ENCODE results near the gene ANKRD31. TPM values are rescaled to one million over a fixed set of nuclear protein-coding genes. Genes with fewer than 3 reads are reported as not detected.

Gene ANKRD31
- polyA plus RNA-seq, 1 experiment = 0.02 TPM

DNA sequence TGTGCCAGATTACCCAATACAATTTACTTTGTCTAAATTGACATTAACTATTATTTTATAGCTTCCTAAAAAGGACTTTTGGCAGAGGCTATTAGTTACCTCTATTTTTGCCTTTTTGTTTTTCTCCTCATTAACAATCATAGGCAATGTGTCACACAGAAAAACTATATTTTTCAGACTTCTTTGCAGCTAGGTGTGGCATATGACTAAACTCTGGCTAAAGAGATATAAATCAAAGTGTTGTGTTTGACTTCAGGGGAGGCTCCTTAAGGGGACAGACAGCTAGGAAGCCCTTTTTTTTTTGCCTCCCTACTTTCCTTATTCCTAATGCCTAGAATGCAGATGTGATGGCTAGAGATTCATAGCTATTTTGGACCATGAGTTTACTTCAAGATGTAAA is 164.6 kb downstream of the ANKRD31 start:
- CTCF ChIA-PET = interaction anchor here (0.8 to 1.1 kb wide), 2 partner anchors 20 to 165 kb away, joined by 3 to 5 read pairs; no protein-coding TSS in a partner anchor
- Histone ChIP-seq H3K36me3 (ENCODE audit: control insufficient read depth, insufficient read depth, low read length) (no peaks in the 10 kb centered on the region), H3K27me3 (ENCODE audit: control insufficient read depth, insufficient read depth, low read length) (no peaks in the 10 kb centered on the region), H3K4me3 (ENCODE audit: low read depth, low read length) (no peak overlapping the region)
- DNase-seq (ENCODE audit: low read depth) = no peak
- POLR2A ChIA-PET = no interaction called here
- TF ChIP-seq, protein P1, sequence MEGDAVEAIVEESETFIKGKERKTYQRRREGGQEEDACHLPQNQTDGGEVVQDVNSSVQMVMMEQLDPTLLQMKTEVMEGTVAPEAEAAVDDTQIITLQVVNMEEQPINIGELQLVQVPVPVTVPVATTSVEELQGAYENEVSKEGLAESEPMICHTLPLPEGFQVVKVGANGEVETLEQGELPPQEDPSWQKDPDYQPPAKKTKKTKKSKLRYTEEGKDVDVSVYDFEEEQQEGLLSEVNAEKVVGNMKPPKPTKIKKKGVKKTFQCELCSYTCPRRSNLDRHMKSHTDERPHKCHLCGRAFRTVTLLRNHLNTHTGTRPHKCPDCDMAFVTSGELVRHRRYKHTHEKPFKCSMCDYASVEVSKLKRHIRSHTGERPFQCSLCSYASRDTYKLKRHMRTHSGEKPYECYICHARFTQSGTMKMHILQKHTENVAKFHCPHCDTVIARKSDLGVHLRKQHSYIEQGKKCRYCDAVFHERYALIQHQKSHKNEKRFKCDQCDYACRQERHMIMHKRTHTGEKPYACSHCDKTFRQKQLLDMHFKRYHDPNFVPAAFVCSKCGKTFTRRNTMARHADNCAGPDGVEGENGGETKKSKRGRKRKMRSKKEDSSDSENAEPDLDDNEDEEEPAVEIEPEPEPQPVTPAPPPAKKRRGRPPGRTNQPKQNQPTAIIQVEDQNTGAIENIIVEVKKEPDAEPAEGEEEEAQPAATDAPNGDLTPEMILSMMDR (IDR thresholded peaks at IDR 0.05; ENCODE audit: insufficient read depth, low read depth, low read length) = no peak

DNA sequence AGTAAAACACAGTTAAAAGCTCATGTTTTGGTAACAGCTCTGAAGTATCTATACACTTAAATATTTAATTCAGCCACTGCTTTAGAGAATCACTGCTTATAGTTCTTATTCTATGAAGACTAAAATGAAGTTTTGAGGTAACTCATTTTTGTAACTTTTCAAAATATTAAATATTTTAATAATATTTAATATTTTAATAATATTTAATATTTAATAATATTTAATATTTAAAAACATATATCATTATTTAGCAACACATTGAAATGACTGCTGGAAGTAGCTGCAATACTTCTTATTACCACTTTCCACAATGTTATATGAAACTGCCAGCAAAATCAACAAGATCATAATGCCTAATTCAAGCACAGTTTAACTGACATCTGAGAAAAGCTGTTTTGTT is 165.6 kb downstream of the ANKRD31 start:
- TF ChIP-seq, protein P1 (IDR thresholded peaks at IDR 0.05; ENCODE audit: insufficient read depth, low read depth, low read length) = no peak
- Histone ChIP-seq H3K36me3 (ENCODE audit: control insufficient read depth, insufficient read depth, low read length) (no peaks in the 10 kb centered on the region), H3K4me3 (ENCODE audit: low read depth, low read length) (no peak overlapping the region), H3K27me3 (ENCODE audit: control insufficient read depth, insufficient read depth, low read length) (no peaks in the 10 kb centered on the region)
- ChIA-PET CTCF (interaction anchor here (0.8 kb wide), 1 partner anchor 21 kb away, joined by 3 read pairs; no protein-coding TSS in a partner anchor), POLR2A (no interaction called here)
- DNase-seq (ENCODE audit: low read depth) = no peak

DNA sequence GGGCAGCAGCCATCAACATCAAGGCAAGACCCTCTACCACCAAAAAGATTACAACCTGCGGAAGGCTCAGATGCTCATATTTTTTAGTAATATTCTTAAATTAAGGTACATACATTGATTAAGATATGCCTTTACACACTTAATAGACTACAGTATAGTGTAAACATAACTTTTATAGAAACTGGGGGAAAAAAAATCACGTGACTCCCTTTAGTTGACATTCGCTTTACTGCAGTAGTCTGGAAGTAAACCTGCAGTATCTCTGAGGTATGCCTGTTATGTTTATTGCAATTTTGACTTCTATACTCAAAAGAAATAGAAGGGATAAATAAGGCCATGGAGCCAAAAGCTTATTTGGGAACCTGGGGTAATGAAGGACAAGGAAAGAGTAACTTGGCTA is 169.2 kb downstream of the ANKRD31 start:
- TF ChIP-seq, protein P1 (IDR thresholded peaks at IDR 0.05; ENCODE audit: insufficient read depth, low read depth, low read length) = no peak
- POLR2A ChIA-PET = no interaction called here

DNA sequence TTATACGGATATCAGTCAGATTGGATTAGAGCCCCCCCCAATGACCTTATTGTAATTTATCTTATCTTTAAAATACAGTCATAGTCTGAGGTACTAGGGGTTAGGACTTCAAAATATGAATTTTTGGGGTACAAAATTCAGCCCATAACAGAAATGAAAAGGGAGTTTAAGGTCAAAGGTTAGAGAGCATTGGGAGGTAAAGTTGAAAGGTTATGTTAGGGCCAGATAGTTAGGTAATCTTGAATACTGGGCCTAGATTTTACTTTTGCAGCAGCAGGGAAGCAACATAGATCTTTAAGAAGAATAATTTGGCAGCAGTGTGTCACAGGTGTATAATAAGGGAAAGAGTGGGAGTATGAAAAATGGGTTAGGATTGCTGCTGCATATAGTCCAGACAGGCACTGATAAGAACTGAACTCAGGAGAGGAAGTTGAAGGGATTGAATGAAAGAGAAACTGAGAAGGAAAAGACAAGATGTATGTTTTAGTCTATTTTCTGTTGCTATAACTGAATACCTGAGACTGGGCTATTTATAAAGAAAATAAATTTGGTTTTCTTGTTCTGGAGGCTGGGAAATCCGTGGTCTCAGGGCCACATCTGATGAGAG is 173.7 kb downstream of the ANKRD31 start:
- Histone ChIP-seq H3K4me3 (ENCODE audit: low read depth, low read length) (no peak overlapping the region), H3K27me3 (ENCODE audit: control insufficient read depth, insufficient read depth, low read length) (no peaks in the 10 kb centered on the region), H3K36me3 (ENCODE audit: control insufficient read depth, insufficient read depth, low read length) (no peaks in the 10 kb centered on the region)
- ChIA-PET POLR2A (no interaction called here), CTCF (no interaction called here)
- TF ChIP-seq, protein P1 (IDR thresholded peaks at IDR 0.05; ENCODE audit: insufficient read depth, low read depth, low read length) = no peak
- no peak for DNase-seq (ENCODE audit: low read depth)

More for the DNA sequence above, 169.2 kb downstream of the ANKRD31 start:
- CTCF ChIA-PET = interaction anchor here (0.9 kb wide), 1 partner anchor 132 kb away, joined by 6 read pairs; no protein-coding TSS in a partner anchor
- H3K27me3 ChIP-seq (ENCODE audit: control insufficient read depth, insufficient read depth, low read length) = no peaks in the 10 kb centered on the region
- no peak overlapping the region for H3K4me3 ChIP-seq (ENCODE audit: low read depth, low read length)
- no peaks in the 10 kb centered on the region for H3K36me3 ChIP-seq (ENCODE audit: control insufficient read depth, insufficient read depth, low read length)
- no peak for DNase-seq (ENCODE audit: low read depth)

DNA sequence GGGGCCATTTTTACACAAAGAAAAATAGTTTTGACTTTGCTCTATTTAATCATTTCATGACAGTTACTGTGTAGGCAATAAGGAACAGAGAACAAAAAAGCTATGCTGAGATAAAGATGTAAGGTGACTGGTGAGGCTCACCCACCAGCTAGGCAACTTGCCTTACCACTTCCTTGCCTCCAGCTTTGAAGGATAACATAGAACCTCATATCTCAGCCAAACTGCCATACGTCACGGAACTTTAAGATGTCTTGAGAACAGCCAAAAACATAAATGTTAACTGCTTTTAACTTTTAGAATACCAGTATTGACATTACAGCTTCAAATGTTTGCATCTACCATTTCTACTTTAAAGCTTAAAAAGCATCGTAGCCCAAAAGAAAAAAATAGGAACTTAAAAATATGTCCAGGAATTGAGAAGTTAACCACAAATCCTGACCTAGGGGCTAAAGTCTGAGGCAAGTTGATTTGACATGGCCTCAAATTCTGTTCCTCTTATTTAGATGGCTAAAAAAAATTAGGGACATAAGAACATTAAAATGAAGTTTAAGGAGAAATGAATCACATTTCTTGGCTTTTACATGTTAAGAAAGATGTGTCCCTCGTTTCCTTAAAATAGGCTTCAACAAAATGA is 176.6 kb downstream of the ANKRD31 start:
- Histone ChIP-seq H3K27me3 (ENCODE audit: control insufficient read depth, insufficient read depth, low read length) (no peaks in the 10 kb centered on the region), H3K4me3 (ENCODE audit: low read depth, low read length) (no peak overlapping the region), H3K36me3 (ENCODE audit: control insufficient read depth, insufficient read depth, low read length) (no peaks in the 10 kb centered on the region)
- TF ChIP-seq, protein P1 (IDR thresholded peaks at IDR 0.05; ENCODE audit: insufficient read depth, low read depth, low read length) = no peak
- CTCF ChIA-PET = interaction anchor here (0.6 to 0.7 kb wide), 2 partner anchors 124 to 153 kb away, joined by 3 to 7 read pairs; no protein-coding TSS in a partner anchor
- no peak for DNase-seq (ENCODE audit: low read depth)
- POLR2A ChIA-PET = no interaction called here

Measured in BJ (cell line).